K562 (cell line): ENCODE measurements around the gene DUS3L. TPM values are rescaled to one million over a fixed set of nuclear protein-coding genes. Genes with fewer than 3 reads are reported as not detected.

Experiments used
- ATAC-seq: fragments of 200-7000 bp; cut with Tn5 transposase; 3 replicates; pipeline ENCODE4 v1.9.1; 2020; ENCODE audit warnings: moderate library complexity
- BruUV-seq: library from RNA; stranded (reverse); fragments of 400-500 nt; replicated peaks from 2 replicates; lab custom pipeline; 2021; lab: Mats Ljungman, UMichigan
- CTCF ChIA-PET: fragments of 300-600 bp; formaldehyde crosslinking; extraction: SDS; loops from one replicate; lab custom pipeline; 2021; ENCODE audit warnings: low intra/inter-chr PET ratio; lab: Yijun Ruan, JAX
- POLR2A ChIA-PET: fragments of 300-600, 350-650 bp; sonication (Branson Sonifier 250); formaldehyde crosslinking; extraction: SDS; loops from one replicate; lab custom pipeline; 2021; ENCODE audit warnings: antibody characterized with exemption, inconsistent platforms; lab: Yijun Ruan, JAX
- DNase-seq, 4 experiments: peaks; one replicate each; pipeline versions ENCODE4 v3.0.0 to v3.0.0-alpha.2; 2011 to 2018; ENCODE audit warnings: low spot score in 3 of 4, mixed read lengths in 3 of 4; ENCODE audit errors: extremely low read depth in 1 of 4
- FAIRE-seq: peaks from 2 replicates; lab custom pipeline; 2011; peaks lifted over from hg19 to GRCh38; lab: Jason Lieb, UNC
- H2AFZ ChIP-seq: 2 replicates; pipeline ENCODE4 v1.6.0; 2011; ENCODE audit warnings: low read depth, low read length, control low read depth, inconsistent platforms
- H3K27ac ChIP-seq: fragments of 200-600 bp; 3 replicates; pipeline ENCODE4 v1.8.0; 2011; ENCODE audit warnings: low read depth, mild to moderate bottlenecking, control low read depth, inconsistent platforms, low read length, moderate library complexity, mixed read lengths; ENCODE audit errors: extremely low read depth
- H3K27me3 ChIP-seq, 2 experiments: fragments of 300-600 bp in 1 of 2; 2 replicates in 1 of 2; 3 replicates in 1 of 2; pipeline versions ENCODE4 v1.6.0 to v1.8.0; 2011; ENCODE audit warnings: inconsistent platforms in 2 of 2, low read length in 2 of 2, mild to moderate bottlenecking in 1 of 2, mixed read lengths in 1 of 2, moderate library complexity in 1 of 2; ENCODE audit not compliant: control insufficient read depth in 2 of 2, insufficient read depth in 2 of 2
- H3K36me3 ChIP-seq: fragments of 300-600 bp; 3 replicates; pipeline ENCODE4 v1.8.0; 2011; ENCODE audit warnings: mild to moderate bottlenecking, low read length, inconsistent platforms; ENCODE audit not compliant: control insufficient read depth, insufficient read depth
- H3K4me1 ChIP-seq, 2 experiments: fragments of 200-600 bp in 1 of 2; replicated peaks in 1 of 2; 2 replicates in 1 of 2; 3 replicates in 1 of 2; pipeline versions ENCODE4 v1.5.1 to v1.8.0; 2011; ENCODE audit warnings: inconsistent platforms in 2 of 2, low read length in 2 of 2, mild to moderate bottlenecking in 1 of 2, mixed read lengths in 1 of 2, moderate library complexity in 1 of 2; ENCODE audit not compliant: control insufficient read depth in 2 of 2, insufficient read depth in 2 of 2
- H3K4me2 ChIP-seq: 2 replicates; pipeline ENCODE4 v1.6.1; 2011; ENCODE audit warnings: low read length, control low read depth, inconsistent platforms, mixed read lengths; ENCODE audit not compliant: insufficient read depth
- H3K4me3 ChIP-seq: fragments of 200-600 bp; sonication (generic), shearing (Covaris generic); 2 replicates; pipeline ENCODE4 v1.5.1; 2016; ENCODE audit warnings: control low read depth, inconsistent platforms
- H3K79me2 ChIP-seq: fragments of 200-600 bp; 3 replicates; pipeline ENCODE4 v1.8.0; 2011; ENCODE audit warnings: low read length, inconsistent platforms; ENCODE audit not compliant: control insufficient read depth, insufficient read depth
- H3K9ac ChIP-seq, 2 experiments: 2 replicates each; pipeline versions ENCODE4 v1.6.0 to v1.6.1; 2011; ENCODE audit warnings: low read depth in 2 of 2, low read length in 2 of 2, control low read depth in 1 of 2, inconsistent platforms in 1 of 2, mild to moderate bottlenecking in 1 of 2, mixed read lengths in 1 of 2; ENCODE audit not compliant: insufficient read depth in 1 of 2
- H3K9me1 ChIP-seq: one replicate; pipeline ENCODE4 v1.6.0; 2011; ENCODE audit warnings: inconsistent platforms, mild to moderate bottlenecking, low read length, moderate library complexity; ENCODE audit not compliant: control insufficient read depth, insufficient read depth
- H3K9me3 ChIP-seq: replicated peaks from 2 replicates; pipeline ENCODE4 v1.5.1; 2011; ENCODE audit warnings: low read depth, low read length, inconsistent platforms; ENCODE audit not compliant: control insufficient read depth, insufficient read depth
- H4K20me1 ChIP-seq: replicated peaks from 2 replicates; pipeline ENCODE4 v1.6.1; 2011; ENCODE audit warnings: low read length, inconsistent platforms, mixed read lengths; ENCODE audit not compliant: control insufficient read depth, insufficient read depth
- E2F6 ChIP-seq, 2 experiments: IDR thresholded peaks; 2 replicates each; pipeline ENCODE4 v1.6.1; 2011; ENCODE audit warnings: borderline replicate concordance in 1 of 2, control low read depth in 1 of 2, low read depth in 1 of 2, low read length in 1 of 2, mild to moderate bottlenecking in 1 of 2, mixed read lengths in 1 of 2, moderate library complexity in 1 of 2; ENCODE audit not compliant: insufficient read depth in 1 of 2, insufficient read length in 1 of 2, poor library complexity in 1 of 2, severe bottlenecking in 1 of 2; ENCODE audit errors: extremely low read depth in 1 of 2
- FIP1L1 ChIP-seq: fragments of 200-400 bp; formaldehyde crosslinking; IDR thresholded peaks from 2 replicates; pipeline ENCODE4 v1.6.1; 2018; ENCODE audit warnings: mild to moderate bottlenecking, low read depth, low read length; ENCODE audit not compliant: poor library complexity, severe bottlenecking
- MYNN ChIP-seq, 2 experiments: sonication (generic); formaldehyde crosslinking in 1 of 2; IDR thresholded peaks; 2 replicates each; pipeline versions ENCODE4 v1.5.0 to v1.6.1; 2016 to 2020; ENCODE audit warnings: antibody characterized with exemption in 1 of 2, missing genetic modification reagents in 1 of 2
- POLR2G ChIP-seq: fragments of 200-400 bp; formaldehyde crosslinking; IDR thresholded peaks from 2 replicates; pipeline ENCODE4 v1.6.1; 2017; ENCODE audit warnings: low read depth, mild to moderate bottlenecking, antibody characterized with exemption, low read length, moderate library complexity
- RBFOX2 ChIP-seq: fragments of 200-400 bp; formaldehyde crosslinking; IDR thresholded peaks from 2 replicates; pipeline ENCODE4 v1.6.1; 2017; ENCODE audit warnings: low read depth, mild to moderate bottlenecking, low read length, moderate library complexity
- WGBS: fragments of 100-300 bp; shearing (Covaris generic); methylation state at CpG from one replicate; pipeline ENCODE4 v1.1.6; 2016; ENCODE audit warnings: low coverage, mixed read lengths; ENCODE audit not compliant: insufficient coverage; ENCODE audit errors: missing lambda C conversion rate; 5-methylcytosine and 5-hydroxymethylcytosine counted together
- in situ Hi-C: fragments of 300-500 bp; cut with MboI; formaldehyde crosslinking; loops from 4 replicates; pipeline ENCODE4 v1.15.0; 2018; ENCODE audit warnings: inconsistent platforms, mixed read lengths
- intact Hi-C: fragments of 100-400 bp; cut with micrococcal nuclease; formaldehyde crosslinking; loops from 2 replicates; pipeline ENCODE4 v1.14.2; 2022
- polyA plus RNA-seq, 8 experiments: library from polyadenylated mRNA; depleted of rRNA in 4 of 8; stranded (reverse) in 5 of 8; unstranded in 3 of 8; fragments of >200 nt; fragmentation: Nextera tagmentation in 2 of 8; fragmentation: Illumina TruSeq in 1 of 8; extraction: Ambion mirVana in 2 of 8; extraction: Trizol in 1 of 8; gene quantifications; 2 replicates each; pipeline versions ENCODE4 v1.2.1 to v1.2.3, GENCODE V29; 2011 to 2014; ENCODE audit warnings: inconsistent platforms in 1 of 8, missing spikeins in 1 of 8
- total RNA-seq, 7 experiments: library from RNA; depleted of rRNA in 6 of 7; stranded (reverse); fragments of >200 nt in 6 of 7; fragmentation: Illumina TruSeq in 2 of 7; extraction: Trizol in 2 of 7; gene quantifications; 2 replicates each; pipeline versions ENCODE4 v1.2.1 to v1.2.3, GENCODE V29; 2011 to 2021; ENCODE audit warnings: low replicate concordance in 1 of 7

DUS3L gene
- total and polyA plus RNA-seq, 9 of the 15 experiments (the other 6 are each of a cell fraction or from before 2014, with no cell fraction given): 1.7 to 102 (median 77.5) TPM

- Histone ChIP-seq H3K36me3 (peaks cover 40% of the 10 kb centered on the region), H3K9ac (no peak overlapping the region), H3K79me2 (no peaks in the 10 kb centered on the region), H3K27ac (no peak overlapping the region), H3K9me1 (no peaks in the 10 kb centered on the region), H3K27me3 (peaks cover 0 to 3% of the 10 kb centered on the region in 2 experiments; a peak in 1 of 5 replicates), H3K4me3 (no peak overlapping the region), H3K4me2 (no peak overlapping the region), H3K9me3 (no peaks in the 10 kb centered on the region), H2AFZ (no peak overlapping the region), H3K4me1 (peaks cover 0 to 35% of the 10 kb centered on the region in 2 experiments; a peak in 2 of 5 replicates), H4K20me1 (0 out of 2 replicates have a peak, but pooled peaks cover 4% of the 10 kb centered on the region)
- FAIRE-seq: no peak
- peak; percentile 48; the same call in 1 of the 2 replicates for TF ChIP-seq RBFOX2
- TF ChIP-seq E2F6 (IDR thresholded peaks at IDR 0.05; ENCODE audit: borderline replicate concordance in 1 of 2, extremely low read depth in 1 of 2, insufficient read depth in 1 of 2, insufficient read length in 1 of 2, low read depth in 1 of 2, low read length in 1 of 2, poor library complexity in 1 of 2, severe bottlenecking in 1 of 2): no peak
- peak; percentile 12; the same call in 1 of the 2 replicates for TF ChIP-seq MYNN (IDR thresholded peaks at IDR 0.05)
- TF ChIP-seq MYNN (CRISPR knock-in tag; IDR thresholded peaks at IDR 0.05): no peak
- peak; percentile 64 for TF ChIP-seq POLR2G
- peak; percentile 15 for TF ChIP-seq FIP1L1
- DNase-seq: peak in 1 of 4 experiments; percentile 11
- 88% methylated on average over 5 of the region's 9 CpGs for WGBS
- in situ Hi-C loops (no loop called here), intact Hi-C loops (no loop called here)
- BruUV-seq: no TSS peak
- POLR2A ChIA-PET: interaction anchor here (0.7 to 1.1 kb wide), 2 partner anchors 9 to 23 kb away, joined by 3 read pairs; partner anchors contain the start of gene DUS3L
- peak; percentile 23 for ATAC-seq
- CTCF ChIA-PET: no interaction called here
Observed at GRCh38 chr19:5782322-5782721, 8.6 kb downstream of the DUS3L start.
